ENCODE data around the gene KIAA1958. TPM values are rescaled to one million over a fixed set of nuclear protein-coding genes. Genes with fewer than 3 reads are reported as not detected.

Gene KIAA1958
- total and polyA plus RNA-seq, 10 donors: 0.39 to 11.9 (median 6.3) TPM

DNA sequence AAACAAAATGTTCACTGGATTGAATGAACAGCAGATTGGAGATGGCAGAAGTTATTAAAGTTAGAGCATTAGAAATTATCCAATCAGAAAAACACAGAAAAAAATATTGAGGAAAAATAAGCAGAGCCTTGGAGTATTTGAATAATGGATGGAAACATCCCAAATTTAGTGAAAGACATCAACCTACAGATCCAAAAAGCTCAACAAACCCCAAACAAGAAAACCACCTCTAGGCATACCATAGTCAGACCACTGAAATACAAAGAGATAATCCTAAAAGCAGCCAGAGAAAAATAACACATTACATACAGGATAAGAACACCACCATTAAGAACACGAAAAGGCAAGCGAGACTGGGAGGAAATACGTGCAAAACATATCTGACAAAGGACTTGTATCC, 226.1 kb downstream of the KIAA1958 start:
- Histone ChIP-seq H3K9me3 (no peaks in the 10 kb centered on the region), H3K36me3 (peaks cover 0 to 70% (median 9%) of the 10 kb centered on the region in 6 donors), H3K27me3 (replicated peaks in 1 of 7) (no peaks in the 10 kb centered on the region), H3K4me1 (peaks cover 10 to 63% (median 22%) of the 10 kb centered on the region in 6 donors), H3K27ac (no peak overlapping the region), H3K4me3 (no peak overlapping the region)
- WGBS, 5 donors: 95 to 99% (median 96%) methylated on average over 3 of the region's 3 CpGs
- no peak for DNase-seq
- no peak for TF ChIP-seq POLR2A (IDR thresholded peaks at IDR 0.05)
- intact Hi-C loops (cut with DNase I; ENCODE audit: low total_unique reads): no loop called here

DNA sequence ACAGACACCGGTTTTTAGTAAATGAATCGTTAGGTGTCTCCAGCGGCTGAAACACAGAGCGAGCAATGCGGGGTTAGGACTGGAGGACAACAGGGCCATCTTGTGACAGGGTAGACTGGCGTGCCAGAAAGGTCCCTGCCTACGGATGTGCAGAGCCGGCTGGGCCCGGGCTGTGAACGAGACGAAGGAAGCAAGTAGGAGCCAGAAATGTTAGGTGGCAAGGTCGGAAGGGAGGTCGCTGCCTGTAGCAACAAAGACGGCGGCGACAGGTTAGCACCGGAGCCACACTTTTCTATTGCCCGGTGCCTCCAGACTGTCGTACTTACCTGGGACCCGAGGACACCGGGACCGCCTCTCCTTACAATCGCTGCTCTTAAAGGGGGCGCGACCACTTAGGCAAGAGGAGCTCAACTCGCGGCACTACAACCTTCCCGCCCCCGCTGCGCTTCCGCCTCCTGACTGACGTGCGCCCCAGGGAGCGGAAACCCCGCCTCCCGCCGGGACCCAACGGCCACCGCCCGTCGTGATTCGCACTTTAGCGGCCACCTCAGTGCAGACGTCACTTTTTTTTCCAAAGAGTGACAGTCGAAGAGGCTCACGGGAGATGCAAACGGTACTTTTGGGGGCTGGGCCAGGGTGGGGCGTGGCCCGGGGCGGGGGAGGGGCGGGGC, 231.2 kb downstream of the KIAA1958 start, which contains the start of gene INIP:
Gene INIP, minus strand, starts transcription at position 457 of the 671 bp plus-strand sequence. CDS start 1,632 bp downstream, outside the sequence.
- WGBS, 5 donors: 0 to 1% (median 0%) methylated on average over 39 to 51 of the region's 51 CpGs

More for the DNA sequence above, 231.2 kb downstream of the KIAA1958 start, which contains the start of gene INIP:
- TF ChIP-seq POLR2A (IDR thresholded peaks at IDR 0.05) (peak in 2 of 3 donors; percentile 63 to 66), POLR2AphosphoS5 (IDR thresholded peaks at IDR 0.05) (peak; percentile 96 to 98 (median 97))
- TF ChIP-seq, protein P1, sequence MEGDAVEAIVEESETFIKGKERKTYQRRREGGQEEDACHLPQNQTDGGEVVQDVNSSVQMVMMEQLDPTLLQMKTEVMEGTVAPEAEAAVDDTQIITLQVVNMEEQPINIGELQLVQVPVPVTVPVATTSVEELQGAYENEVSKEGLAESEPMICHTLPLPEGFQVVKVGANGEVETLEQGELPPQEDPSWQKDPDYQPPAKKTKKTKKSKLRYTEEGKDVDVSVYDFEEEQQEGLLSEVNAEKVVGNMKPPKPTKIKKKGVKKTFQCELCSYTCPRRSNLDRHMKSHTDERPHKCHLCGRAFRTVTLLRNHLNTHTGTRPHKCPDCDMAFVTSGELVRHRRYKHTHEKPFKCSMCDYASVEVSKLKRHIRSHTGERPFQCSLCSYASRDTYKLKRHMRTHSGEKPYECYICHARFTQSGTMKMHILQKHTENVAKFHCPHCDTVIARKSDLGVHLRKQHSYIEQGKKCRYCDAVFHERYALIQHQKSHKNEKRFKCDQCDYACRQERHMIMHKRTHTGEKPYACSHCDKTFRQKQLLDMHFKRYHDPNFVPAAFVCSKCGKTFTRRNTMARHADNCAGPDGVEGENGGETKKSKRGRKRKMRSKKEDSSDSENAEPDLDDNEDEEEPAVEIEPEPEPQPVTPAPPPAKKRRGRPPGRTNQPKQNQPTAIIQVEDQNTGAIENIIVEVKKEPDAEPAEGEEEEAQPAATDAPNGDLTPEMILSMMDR (IDR thresholded peaks at IDR 0.05 in 8 of 11, conservative IDR thresholded peaks at IDR 0.05 in 3 of 11): peak in 5 of 11 experiments; percentile 4 to 46 (median 31)
- DNase-seq: peak; percentile 99
- Histone ChIP-seq H3K4me3 (peak within 1 kb of the TSS; percentile 56 to 84 (median 74)), H3K27me3 (replicated peaks in 1 of 7) (no peaks in the 10 kb centered on the region), H3K27ac (peak within 1 kb of the TSS; percentile 84 to 96 (median 94)), H3K9me3 (no peaks in the 10 kb centered on the region), H3K36me3 (peaks cover 0 to 26% (median 2%) of the 10 kb centered on the region in 6 donors), H3K4me1 (peaks cover 10 to 47% (median 25%) of the 10 kb centered on the region in 6 donors)
- intact Hi-C loops (cut with DNase I; ENCODE audit: low total_unique reads): loop anchor here (5.0 kb wide), 1 partner anchor 35 kb away; the partner anchor contains the start of gene SNX30

Other genes with a start within 250 kb of the KIAA1958 start
- gene PTBP3, start 153.2 kb upstream of the KIAA1958 start, total RNA-seq: 100 to 1,000 TPM in 3 of 7 donors, 10 to 100 TPM in 4; 76.8 to 107 (median 94.0) TPM
- gene PTBP3, start 153.2 kb upstream of the KIAA1958 start, polyA plus RNA-seq: 10 to 100 TPM; 10.6 to 18.7 (median 13.2) TPM
- gene HSDL2, start 106.7 kb upstream of the KIAA1958 start, total RNA-seq: 10 to 100 TPM; 24.9 to 42.6 (median 33.7) TPM
- gene HSDL2, start 106.7 kb upstream of the KIAA1958 start, polyA plus RNA-seq: 10 to 100 TPM; 11.2 to 16.4 (median 14.9) TPM
- gene INIP, start 231.3 kb downstream of the KIAA1958 start, total RNA-seq: 10 to 100 TPM; 23.0 to 33.4 (median 26.8) TPM
- 10 to 100 TPM in 1 of 3 donors, 1 to 10 TPM in 2; 6.9 to 14.3 (median 8.8) TPM for gene INIP, start 231.3 kb downstream of the KIAA1958 start, polyA plus RNA-seq